Endometrium (tissue), 2 donors: Measurements from ENCODE around the gene ACSM3.
"Not testable (repeated sequence)": the region's sequence is repeated elsewhere in the genome, so short reads cannot be mapped to it uniquely, and the experiment has no call there.

Experiments used
- FAIRE-seq: peaks from 2 replicates; lab custom pipeline; 2012; peaks lifted over from hg19 to GRCh38; lab: Jason Lieb, UNC
- donor health status: control.
- donor health status: control.

Gene ACSM3

DNA sequence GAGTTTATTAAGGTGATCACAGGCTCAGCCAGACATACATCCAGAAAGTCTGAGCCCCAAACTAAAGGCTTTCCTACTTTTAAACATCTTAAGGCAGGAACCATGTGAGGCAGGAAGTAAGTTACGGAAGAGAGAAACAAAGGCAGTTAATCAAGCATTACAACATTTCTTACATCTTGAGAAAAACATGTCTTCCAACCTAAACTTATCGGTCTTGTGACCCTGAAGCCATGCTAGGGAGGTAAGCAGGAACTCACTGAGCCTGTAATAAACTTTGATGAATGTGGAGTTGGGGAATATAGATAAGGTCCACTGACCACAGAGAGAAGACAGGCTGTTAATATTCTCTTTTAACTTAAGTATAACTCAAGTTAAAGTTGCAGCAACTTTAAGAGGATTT lies 3.5 kb upstream of the ACSM3 start:
- FAIRE-seq, result no peak

DNA sequence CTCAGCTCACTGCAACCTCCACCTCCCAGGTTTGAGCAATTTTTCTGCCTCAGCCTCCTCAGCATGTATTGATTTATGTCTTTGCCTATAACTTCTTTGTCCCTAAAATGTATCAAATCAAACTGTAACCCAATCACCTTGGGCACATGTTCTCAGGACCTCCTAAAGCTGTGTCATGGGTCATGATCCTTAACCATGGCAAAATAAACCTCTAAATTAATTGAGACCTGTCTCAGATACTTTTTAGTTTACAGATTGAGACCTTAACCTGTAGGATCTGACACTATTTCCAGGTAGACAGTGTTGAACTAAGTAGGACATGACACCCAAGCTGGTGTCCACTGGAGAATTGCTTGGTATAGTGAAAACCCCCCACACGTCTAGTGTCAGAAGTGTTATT lies 2.6 kb upstream of the ACSM3 start:
- no peak for FAIRE-seq

DNA sequence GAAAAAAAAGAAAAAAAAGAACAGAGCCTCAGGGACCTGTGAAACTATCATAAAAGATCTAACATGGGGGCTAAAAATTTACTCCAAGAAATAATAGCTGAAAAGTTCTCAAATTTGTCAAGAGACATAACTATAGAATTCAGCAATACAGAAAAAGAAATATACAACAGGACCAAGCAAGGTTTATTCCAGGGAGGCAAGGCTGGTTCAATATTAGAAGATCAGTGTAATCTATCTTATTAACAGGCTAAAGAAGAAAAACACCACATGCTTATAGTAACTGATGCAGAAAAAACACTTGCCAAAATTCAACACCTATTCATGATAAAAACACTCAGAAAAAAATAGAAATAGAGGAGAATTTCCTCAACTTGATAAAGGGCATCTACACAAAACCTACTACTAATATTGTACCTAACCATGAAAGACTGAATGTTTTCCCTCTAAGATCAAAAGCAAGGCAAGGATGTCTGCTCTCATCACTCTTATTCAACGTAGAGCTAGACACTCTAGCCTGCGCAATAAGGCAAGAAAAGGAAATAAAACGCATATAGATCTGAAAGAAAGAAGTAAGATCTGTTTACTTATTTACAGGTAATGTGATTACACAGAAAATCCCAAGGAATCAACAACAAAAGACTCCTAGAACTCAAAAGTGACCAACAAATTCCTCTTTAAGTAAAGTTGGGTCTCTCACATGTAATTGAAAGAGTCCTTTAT lies 1.2 kb upstream of the ACSM3 start:
- no peak for FAIRE-seq

DNA sequence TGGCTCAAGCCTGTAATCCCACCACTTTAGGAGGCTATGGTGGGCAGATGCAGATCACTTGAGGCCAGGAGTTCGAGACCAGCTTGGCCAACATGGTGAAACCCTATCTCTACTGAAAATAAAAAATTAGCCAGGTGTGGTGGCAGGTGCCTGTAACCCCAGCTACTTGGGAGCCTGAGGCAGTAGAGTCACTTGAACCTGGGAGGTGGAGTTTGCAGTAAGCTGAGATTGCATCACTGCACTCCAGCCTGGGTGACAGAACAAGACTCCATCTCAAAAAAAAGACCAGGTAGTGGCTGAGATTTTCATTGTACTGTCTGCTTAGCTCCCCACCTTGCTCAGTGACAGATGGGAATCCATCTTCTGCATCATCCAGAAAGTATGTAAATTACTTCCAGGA lies 634 bp downstream of the ACSM3 start:
- FAIRE-seq, result not testable (repeated sequence)

DNA sequence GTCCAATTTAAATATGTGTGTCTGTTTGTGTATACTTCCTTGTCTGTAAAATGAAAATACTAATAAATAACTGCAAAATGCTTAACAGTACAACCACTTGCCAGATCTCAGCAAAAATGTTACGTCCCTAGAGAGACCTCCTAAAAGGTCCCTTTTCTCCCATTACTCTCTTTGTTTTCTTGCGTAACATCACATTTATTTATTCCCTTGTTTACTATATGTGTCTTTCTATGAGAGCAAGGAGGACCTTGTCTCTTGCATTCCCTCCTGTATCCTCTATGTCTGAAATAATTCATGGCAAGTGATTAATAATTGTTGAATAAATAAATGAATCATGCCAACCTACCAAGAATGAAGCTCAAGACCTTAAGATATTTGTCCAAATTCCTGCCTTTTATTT lies 1.9 kb downstream of the ACSM3 start:
- FAIRE-seq, result no peak

DNA sequence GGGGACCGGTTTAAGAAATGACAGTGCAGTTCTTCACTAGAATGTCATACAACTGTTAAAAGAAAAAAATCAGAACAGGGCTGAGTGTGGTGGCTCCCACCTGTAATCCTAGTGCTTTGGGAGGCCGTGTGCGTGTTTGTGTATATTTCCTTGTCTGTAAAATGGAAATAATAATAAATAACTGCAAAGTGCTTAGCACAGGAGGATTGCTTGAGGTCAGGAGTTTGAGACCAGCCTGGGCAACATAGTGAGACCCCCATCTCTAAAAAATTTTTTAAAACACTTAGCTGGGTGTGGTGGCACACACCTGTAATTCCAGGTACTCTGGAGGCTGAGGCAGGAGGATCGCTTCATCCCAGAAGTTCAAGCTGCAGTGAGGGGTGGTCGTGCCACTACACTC lies 2.5 kb downstream of the ACSM3 start:
- no peak for FAIRE-seq

DNA sequence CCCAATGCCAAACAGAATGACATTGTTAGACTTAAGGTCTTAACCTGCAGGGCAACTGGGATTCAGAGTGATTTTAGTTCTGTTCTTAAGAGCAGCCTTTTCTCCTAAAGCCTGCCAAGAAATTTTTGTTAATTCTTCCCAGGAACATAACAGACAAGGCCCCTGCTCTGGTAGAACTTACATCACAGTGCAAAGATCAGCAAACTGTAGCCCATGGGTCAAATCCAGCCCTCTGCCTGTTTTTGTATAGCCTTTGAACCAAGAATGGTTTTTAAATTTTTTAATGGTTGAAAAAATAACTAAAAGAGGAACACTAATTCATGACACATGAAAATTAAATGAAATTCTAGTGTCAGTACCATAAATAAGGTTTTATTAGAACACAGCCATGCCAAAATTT lies 3.8 kb downstream of the ACSM3 start:
- no peak for FAIRE-seq

DNA sequence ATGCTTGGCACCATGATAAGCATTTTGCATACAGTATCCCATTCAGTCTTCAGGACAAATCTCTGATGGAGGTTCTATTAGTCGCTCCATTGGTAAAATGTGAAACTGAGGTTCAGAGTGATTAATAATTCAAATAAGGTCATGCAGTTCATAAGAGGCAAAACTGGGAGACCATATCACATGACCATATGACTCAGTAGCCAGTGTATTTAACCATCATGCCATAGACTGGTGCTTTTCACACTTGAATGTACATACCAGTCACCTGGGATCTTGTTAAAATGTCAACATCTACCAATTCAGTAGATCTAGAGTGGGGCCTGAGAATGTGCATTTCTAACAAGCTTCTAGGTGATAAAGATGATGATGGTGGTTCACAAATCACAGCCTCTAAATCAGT lies 4.3 kb downstream of the ACSM3 start:
- FAIRE-seq, result no peak

DNA sequence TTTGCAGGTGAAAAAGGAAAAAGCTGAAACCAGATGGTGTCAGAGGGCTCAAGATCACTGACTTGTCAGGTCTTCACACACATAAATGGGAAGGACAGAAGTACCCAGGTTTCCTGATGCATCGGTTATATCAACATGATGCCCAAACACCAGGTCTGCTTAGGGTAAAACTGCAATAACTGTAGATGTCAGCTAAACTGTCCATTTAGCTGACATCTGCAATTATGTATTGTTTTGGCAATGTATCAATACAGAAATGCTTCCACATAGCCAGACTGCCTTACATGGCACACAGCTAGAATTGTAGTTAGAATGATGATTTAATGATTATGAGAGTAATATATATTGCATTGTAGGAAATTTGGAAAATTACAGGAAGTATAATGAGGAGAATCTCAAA lies 5.0 kb downstream of the ACSM3 start:
- no peak for FAIRE-seq

DNA sequence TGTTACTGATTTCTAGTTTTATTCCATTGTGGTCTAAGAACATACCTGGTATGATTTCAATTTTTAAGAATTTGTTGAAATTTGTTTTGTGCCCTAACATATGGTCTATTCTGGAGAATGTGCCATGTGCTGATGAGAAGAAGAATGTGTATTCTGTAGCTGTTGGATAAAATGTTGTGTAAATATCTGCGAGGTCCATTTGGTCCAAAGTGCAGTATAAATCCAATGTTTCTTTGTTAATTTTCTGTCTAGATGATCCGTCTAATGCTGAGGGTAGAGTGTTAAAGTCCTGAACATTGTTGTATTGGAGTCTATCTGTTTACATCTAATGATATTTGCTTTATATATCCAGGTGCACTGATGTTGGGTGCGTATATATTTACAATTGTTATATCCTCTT lies 9.9 kb downstream of the ACSM3 start:
- no peak for FAIRE-seq

DNA sequence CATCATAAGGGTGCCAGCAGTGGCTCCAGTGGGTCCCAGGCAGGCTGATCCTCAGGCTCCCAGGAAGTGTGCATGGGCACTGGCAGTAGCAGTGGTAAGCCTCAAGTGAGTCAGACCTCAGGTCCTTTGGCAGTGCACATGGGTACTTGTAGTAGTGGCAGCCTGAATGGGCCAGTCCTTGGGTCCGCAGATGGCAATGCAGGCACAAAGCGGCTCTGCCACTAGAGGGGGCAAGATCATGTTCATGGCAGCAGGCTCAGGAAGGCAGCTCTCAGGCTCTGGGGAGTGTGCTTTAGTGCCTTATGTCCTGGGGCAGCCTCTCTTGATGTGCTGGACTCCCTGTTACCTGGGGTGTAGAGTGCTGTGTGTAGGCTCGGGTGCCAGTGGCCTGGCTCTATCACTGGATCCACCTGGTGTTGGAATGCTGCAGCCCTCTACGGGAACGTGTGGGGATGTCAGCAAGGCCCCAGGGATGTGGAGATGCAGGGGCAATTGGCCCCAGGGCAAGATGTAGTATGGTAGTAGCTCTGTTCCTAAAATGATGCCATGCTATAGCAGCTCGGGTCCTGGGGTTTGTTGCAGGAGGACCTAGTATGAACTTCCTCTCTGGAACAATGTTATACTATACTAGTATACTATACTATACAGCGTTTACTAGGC lies 11.0 kb downstream of the ACSM3 start:
- no peak for FAIRE-seq

DNA sequence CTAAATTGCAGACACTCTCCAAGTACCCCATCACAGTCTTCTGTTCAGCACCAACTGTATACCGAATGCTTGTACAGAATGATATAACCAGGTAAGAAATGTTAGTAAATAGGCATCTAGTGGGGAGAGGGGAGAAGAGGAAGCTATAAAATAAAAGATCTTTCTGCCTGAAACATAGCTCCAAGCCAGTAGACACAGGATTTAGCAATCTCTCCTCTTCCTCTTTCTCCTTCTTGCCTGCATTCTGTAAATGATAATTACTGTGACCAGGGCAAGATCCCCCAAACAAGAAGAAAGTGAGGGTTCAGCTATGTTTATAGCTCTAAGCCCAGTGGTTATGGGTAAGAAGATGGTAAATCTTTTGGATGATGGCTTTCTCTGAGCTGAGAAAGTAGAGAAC lies 17.9 kb downstream of the ACSM3 start:
- FAIRE-seq, result no peak

DNA sequence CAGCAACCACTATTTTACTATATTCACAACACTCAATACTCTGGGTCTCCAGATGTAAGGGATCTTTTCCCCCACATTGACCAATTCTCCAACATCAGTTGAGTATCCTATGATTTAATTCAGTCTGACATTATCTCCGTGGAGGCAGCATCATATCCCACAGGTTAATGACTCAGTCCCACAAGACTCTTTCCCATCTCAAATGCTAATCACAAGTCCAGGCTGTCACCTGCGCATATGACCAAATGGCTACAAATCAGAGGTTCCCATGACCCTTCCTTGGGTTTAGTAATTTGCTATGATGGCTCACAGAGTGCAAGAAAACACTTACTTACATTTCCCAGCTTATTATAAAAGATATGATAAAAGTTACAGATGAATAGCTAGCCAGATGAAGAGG lies 18.7 kb downstream of the ACSM3 start:
- FAIRE-seq, result no peak

DNA sequence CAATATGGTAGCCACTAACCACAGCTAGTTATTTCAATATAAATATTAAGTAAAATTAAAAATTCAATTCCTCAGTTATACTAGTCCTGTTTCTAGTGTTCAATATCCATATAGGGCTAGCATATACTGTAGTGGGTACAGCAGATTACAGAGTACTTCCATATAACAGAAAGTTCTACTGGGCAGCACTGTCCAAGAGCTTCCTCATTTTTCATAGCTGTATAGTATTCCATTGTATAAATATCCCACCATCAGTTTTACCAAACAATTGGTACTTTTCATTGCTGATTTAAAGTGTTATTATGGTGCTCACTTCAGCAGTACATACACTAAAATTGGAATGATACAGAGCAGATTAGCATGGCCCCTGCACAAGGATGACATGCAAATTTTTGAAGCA lies 20.4 kb downstream of the ACSM3 start:
- no peak for FAIRE-seq

DNA sequence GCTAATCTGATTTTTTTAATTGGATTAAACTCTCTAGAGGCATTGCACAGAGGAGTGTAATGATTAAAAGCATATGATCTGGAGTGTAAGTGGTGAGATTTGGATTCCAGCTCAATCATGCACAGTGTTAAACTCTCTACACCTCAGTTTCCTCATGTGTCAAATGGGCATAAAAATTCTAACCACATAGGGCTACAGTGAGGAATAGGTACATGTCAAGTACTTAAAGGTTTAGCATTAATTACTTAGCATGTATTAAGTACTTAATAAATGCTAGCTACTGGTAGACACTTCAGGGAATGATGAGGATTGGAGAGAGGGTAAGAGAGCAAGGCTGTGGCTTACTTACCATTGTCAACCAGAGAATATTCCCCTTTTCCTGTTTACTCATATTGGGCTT lies 25.3 kb downstream of the ACSM3 start:
- no peak for FAIRE-seq

DNA sequence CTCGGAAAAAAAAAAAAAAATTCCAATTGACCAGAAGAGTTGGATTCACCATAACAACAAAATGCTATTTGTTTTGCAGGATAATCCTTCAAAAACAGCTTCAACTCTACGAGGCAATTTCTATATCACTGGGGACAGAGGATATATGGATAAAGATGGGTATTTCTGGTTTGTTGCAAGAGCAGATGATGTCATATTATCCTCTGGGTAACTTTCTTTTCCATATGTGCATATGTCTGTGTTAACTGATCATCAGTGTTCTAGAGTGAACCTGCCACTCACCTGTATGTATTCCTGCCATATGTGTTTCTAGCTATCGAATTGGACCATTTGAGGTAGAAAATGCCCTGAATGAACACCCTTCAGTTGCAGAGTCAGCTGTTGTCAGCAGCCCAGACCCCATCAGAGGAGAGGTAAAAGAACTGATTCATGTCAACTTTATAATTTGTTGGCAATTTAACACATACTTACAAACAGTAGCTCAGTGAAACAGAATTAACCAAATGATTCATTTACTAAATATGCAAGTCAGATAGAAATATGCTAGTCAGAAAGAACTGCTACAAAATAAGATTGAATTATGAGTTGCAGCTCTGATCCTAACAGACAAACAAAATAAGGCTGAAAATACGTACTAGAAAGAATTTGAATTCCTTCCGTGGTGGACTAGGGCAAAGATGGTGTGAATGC lies 28.3 kb downstream of the ACSM3 start:
- FAIRE-seq, result no peak

DNA sequence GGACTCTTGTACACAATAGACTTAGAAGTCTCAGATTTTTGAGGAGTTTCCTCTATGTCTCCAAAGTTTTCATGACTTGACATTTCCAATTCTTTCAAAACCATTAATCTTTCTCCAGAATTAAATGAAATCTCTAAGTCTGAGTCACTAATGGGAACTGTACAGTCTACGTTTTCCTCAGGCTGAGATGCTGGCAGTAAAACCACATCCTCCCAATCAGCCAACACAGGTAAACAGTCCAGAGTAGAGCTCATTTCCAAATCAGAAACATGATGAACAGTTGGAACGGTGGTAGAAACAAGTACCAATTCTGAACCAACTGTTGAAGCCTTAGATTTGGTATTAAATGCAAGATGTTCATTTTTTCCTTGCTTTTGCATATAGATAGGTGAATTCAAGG lies 34.5 kb downstream of the ACSM3 start:
- no peak for FAIRE-seq

DNA sequence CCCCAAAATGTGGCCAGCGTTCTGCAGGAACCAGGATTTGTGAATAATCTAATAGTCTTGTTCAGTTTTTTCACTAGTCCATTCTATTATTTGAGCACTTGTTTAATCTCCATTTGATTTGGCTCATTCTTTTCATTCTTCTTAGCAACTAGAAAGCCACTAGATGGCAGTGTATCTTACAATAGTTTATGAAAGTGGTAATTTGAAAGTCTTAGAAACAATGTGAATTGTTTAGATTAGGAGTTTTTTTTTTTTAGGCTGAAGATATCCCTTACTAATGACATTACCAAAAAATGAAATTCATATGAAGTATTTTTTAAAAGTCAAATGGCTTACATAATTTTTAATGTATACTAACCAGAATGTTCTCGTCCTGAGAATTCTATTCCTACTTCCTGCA lies 35.8 kb downstream of the ACSM3 start:
- FAIRE-seq, result peak; percentile 95

DNA sequence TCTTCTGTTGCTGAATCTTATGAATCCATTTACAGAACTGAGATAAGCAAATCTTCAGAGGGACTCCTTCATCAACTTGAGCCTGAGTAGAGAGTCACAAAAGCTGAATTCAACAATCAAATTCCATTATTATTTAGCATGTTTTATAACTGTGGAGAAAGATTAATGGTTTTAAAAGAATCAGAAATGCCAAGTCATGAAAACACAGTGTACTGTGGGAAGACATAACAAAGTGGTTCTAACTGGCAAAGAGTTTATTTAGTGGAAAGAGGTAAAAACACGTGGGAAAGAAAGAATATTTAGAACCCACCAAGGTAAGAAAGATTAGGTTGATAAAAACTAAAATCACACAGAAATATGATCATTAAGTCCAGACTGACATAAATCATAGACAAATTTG lies 37.5 kb downstream of the ACSM3 start:
- FAIRE-seq, result no peak

DNA sequence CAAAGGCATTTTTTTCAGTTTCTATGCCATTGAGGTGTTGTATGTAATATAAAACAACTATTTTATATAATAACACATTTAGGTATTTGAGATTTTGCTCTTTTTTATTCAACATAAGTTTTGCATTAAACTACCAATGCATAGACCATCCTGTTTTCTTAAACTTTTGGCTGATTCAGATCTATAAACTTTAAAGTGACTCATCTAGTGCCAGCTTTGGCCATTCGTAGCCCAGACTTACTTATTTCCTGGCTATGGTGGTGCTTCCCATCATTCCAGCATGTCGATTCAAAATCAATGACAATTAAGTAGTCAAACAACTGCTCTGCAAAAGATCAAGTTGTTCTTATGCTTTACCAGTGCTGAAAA lies 39.4 kb downstream of the ACSM3 start:
- FAIRE-seq, result no peak

DNA sequence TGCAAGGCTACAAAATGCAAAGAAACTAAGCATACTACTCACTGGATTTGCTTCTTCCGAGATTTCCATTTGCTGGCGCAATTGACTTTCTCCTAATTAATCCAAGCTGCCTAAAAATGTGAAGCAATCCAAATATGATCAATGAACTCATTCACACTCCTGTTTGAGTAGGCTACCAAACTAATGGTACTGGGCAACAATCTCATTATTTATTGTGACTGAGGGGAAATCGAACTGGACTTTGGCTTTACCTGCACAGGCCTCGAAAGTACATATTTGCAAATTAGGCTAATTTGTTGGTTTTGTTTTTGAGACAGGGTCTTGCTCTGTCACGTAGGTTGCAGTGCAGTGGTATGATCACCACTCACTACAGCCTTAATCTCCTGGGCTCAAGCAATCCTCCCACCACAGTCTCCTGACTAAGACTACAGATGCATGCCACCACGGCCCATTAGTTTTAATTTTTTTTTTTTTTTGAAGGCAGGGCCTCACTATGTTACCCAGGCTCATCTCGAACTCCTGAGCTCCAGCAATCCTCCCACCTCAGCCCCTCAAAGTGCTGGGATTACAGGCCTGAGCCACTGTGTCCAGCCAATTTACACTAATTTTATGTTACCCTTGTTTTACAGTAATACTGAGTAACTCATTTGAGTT lies 39.9 kb downstream of the ACSM3 start:
- no peak for FAIRE-seq

DNA sequence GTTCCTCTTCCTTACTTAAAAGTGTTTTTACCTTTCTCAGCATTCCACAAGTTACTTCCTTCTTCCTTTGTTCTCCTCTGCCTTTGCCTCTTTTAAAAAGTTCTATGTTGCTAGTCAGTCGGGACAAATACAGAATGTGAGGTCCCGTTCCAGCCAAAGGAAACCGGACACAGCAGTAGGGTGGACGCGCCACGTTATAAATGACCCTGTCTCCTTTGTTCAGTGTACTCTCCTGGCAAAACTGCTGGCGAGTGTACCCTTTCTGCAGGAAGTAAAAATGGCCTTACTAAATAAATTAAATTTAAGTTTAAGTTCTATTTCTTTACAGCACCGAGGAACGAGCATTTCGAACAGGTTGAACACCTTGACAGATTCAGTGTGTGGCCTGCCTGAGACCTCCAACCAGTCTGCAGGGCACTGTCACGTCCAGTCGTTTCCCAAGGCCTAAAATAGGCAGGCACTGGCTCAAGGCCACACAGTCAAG lies 41.9 kb downstream of the ACSM3 start:
- FAIRE-seq, result not testable (repeated sequence)
